ENCODE measurements around the gene CEACAM5. TPM values are rescaled to one million over a fixed set of nuclear protein-coding genes. Genes with fewer than 3 reads are reported as not detected.

CEACAM5 gene
- total RNA-seq, 1 donor from 2014 or later = not detected

DNA sequence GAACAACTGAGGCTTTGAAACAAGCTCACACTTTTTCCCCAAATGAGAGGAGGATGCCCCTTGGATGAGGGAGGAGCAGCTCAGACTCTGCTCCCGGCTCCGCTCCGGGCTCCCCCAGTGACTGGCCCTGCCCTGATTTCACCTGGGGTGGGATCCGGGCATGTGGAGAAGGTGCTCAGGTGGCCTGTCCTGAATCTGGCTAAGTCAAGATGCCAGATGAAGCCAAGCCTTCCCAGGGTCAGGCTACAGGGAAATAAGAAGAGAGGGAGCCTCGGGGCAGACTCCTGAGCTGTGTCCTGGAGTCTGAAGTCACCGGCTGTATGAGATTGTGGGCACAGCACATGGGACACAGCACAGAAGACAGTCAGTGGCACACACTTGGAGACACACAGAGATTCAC is 10.3 kb downstream of the CEACAM5 start:
- DNase-seq (ENCODE audit: low read depth) = no peak
- no peaks in the 10 kb centered on the region for H3K27me3 ChIP-seq (ENCODE audit: control insufficient read depth, insufficient read depth, low read length)
- H3K4me3 ChIP-seq (ENCODE audit: low read depth, low read length) = no peak overlapping the region
- TF ChIP-seq, protein P1, sequence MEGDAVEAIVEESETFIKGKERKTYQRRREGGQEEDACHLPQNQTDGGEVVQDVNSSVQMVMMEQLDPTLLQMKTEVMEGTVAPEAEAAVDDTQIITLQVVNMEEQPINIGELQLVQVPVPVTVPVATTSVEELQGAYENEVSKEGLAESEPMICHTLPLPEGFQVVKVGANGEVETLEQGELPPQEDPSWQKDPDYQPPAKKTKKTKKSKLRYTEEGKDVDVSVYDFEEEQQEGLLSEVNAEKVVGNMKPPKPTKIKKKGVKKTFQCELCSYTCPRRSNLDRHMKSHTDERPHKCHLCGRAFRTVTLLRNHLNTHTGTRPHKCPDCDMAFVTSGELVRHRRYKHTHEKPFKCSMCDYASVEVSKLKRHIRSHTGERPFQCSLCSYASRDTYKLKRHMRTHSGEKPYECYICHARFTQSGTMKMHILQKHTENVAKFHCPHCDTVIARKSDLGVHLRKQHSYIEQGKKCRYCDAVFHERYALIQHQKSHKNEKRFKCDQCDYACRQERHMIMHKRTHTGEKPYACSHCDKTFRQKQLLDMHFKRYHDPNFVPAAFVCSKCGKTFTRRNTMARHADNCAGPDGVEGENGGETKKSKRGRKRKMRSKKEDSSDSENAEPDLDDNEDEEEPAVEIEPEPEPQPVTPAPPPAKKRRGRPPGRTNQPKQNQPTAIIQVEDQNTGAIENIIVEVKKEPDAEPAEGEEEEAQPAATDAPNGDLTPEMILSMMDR (IDR thresholded peaks at IDR 0.05; ENCODE audit: insufficient read depth, low read length, poor library complexity, severe bottlenecking) = no peak
- H3K36me3 ChIP-seq (ENCODE audit: control insufficient read depth, insufficient read depth, low read length) = no peaks in the 10 kb centered on the region

DNA sequence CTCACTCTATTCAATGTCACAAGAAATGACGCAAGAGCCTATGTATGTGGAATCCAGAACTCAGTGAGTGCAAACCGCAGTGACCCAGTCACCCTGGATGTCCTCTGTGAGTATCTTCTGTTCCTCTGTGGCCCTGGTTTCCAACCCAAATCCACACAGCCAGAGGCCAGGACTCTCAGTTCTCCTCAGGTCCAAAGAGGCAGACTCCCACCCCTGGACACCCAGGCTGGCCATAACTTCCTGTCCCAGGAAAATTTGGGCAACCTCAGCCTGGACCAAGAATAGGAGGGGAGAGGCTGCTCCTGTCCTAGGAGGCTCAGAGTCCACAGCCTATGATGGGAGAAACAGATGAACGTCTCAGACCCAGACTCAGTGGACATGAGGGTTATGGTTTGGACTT is 11.7 kb downstream of the CEACAM5 start:
- TF ChIP-seq, protein P1 (IDR thresholded peaks at IDR 0.05; ENCODE audit: insufficient read depth, low read length, poor library complexity, severe bottlenecking) = no peak
- H3K4me3 ChIP-seq (ENCODE audit: low read depth, low read length) = no peak overlapping the region
- H3K27me3 ChIP-seq (ENCODE audit: control insufficient read depth, insufficient read depth, low read length) = no peaks in the 10 kb centered on the region
- no peak for DNase-seq (ENCODE audit: low read depth)
- H3K36me3 ChIP-seq (ENCODE audit: control insufficient read depth, insufficient read depth, low read length) = no peaks in the 10 kb centered on the region

DNA sequence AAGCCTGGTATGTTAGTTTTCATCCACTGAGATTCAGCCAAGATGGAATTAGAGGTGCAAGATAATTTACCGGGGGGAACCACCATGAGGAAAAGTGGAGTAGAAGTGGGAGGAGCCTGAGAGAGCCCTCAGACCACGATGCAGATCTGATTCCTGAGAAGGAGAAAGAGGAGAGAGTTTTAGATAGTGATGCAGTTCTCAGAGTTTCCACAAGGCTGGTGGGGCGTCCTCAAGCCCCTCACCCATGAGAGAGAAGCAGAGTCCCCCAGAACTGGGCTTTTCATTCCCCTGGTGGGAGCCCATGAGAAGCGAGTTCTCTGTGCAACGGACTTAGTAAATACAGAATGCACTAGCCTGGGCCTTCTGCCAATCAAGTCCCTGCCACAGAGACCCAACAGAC is 18.1 kb downstream of the CEACAM5 start:
- TF ChIP-seq, protein P1 (IDR thresholded peaks at IDR 0.05; ENCODE audit: insufficient read depth, low read length, poor library complexity, severe bottlenecking) = no peak
- Histone ChIP-seq H3K27me3 (ENCODE audit: control insufficient read depth, insufficient read depth, low read length) (no peaks in the 10 kb centered on the region), H3K4me3 (ENCODE audit: low read depth, low read length) (no peak overlapping the region), H3K36me3 (ENCODE audit: control insufficient read depth, insufficient read depth, low read length) (no peaks in the 10 kb centered on the region)
- no peak for DNase-seq (ENCODE audit: low read depth)

DNA sequence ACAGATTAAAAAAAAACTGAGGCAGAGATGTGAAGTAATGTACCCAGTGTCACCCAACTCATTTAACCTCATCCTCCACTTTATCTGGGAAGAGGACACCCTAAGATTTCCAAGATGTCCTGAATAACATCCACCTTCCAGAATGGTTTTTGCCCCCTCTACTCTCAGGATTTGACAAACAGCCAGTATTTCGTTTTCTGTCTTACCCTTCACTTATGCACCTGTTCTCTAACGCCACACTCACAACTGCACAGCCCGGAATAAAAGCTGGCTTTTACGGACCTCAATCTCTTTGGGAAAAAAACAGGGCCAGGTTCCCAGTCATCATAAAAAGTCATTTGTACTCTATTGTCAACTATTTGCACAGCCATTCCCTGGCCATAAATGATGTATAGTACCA is 25.7 kb downstream of the CEACAM5 start:
- TF ChIP-seq, protein P1 (IDR thresholded peaks at IDR 0.05; ENCODE audit: insufficient read depth, low read length, poor library complexity, severe bottlenecking) = no peak
- no peaks in the 10 kb centered on the region for H3K36me3 ChIP-seq (ENCODE audit: control insufficient read depth, insufficient read depth, low read length)
- no peaks in the 10 kb centered on the region for H3K27me3 ChIP-seq (ENCODE audit: control insufficient read depth, insufficient read depth, low read length)
- DNase-seq (ENCODE audit: low read depth) = no peak
- H3K4me3 ChIP-seq (ENCODE audit: low read depth, low read length) = no peak overlapping the region

DNA sequence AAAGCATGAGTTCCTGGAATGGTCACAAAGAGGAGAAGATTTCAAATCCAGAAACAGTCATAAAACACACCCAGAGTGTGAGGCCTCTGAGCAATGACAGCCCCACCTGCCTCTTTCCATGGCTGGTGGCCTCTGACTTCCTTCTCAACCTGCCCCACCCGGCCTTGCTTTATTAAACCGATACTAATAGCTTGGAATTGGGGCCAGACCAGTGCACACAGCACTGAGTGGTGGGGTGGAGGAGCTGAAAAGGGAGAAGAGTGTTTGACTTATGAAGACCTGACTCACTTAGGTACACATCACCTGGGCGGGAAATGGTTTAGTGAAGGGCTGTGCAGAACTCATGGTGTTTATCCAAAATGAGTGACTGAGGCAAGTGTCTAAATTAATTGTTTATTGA is 26.2 kb downstream of the CEACAM5 start:
- Histone ChIP-seq H3K4me3 (ENCODE audit: low read depth, low read length) (no peak overlapping the region), H3K27me3 (ENCODE audit: control insufficient read depth, insufficient read depth, low read length) (no peaks in the 10 kb centered on the region)
- TF ChIP-seq, protein P1 (IDR thresholded peaks at IDR 0.05; ENCODE audit: insufficient read depth, low read length, poor library complexity, severe bottlenecking) = no peak

DNA sequence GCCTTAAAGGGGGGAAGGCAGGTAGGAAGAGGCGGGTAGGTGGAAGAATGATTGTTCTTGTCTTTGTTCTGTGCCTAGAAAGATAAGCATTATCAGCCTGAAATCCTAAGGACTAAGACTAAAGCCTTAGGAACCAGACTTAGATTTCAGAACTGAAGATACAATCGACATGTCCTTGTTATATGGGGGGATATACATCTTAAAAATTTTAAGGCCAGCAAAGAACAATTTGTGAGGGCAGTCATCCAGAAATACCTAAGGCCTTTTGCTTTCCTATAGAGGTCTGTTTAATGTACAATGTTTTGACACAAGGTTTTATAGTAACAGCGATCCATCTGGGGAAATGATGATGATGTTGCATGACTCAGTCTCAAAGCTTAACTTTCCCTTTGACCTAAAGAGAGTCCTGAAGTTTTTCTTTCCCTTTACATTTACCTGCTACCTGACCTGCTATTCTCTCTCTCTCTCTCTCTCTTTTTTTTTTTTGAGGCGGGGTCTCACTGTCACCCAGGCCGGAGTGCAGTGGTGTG is 26.7 kb downstream of the CEACAM5 start:
- H3K36me3 ChIP-seq (ENCODE audit: control insufficient read depth, insufficient read depth, low read length) = no peaks in the 10 kb centered on the region
- no peaks in the 10 kb centered on the region for H3K27me3 ChIP-seq (ENCODE audit: control insufficient read depth, insufficient read depth, low read length)
- TF ChIP-seq, protein P1 (IDR thresholded peaks at IDR 0.05; ENCODE audit: insufficient read depth, low read length, poor library complexity, severe bottlenecking) = no peak
- no peak for DNase-seq (ENCODE audit: low read depth)
- no peak overlapping the region for H3K4me3 ChIP-seq (ENCODE audit: low read depth, low read length)

More for the DNA sequence above, 26.2 kb downstream of the CEACAM5 start:
- no peak for DNase-seq (ENCODE audit: low read depth)
- H3K36me3 ChIP-seq (ENCODE audit: control insufficient read depth, insufficient read depth, low read length) = no peaks in the 10 kb centered on the region

Data from kidney epithelial cell (primary cell).